T-cell (primary cell): ENCODE results near the gene FDX2. TPM values are rescaled to one million over a fixed set of nuclear protein-coding genes. Genes with fewer than 3 reads are reported as not detected.

ENCODE experiments used
- ATAC-seq, 4 experiments: fragments of 200-7000 bp in 3 of 4; fragments of 150-1000 bp in 1 of 4; cut with Tn5 transposase; replicated peaks in 1 of 4; 1 replicate in 3 of 4; 2 replicates in 1 of 4; pipeline ENCODE4 v1.10.0; 2021; ENCODE audit warnings: moderate library complexity in 3 of 4, mild to moderate bottlenecking in 2 of 4, moderate number of reproducible peaks in 1 of 4
- CTCF ChIA-PET, 2 donors: fragments of 300-600 bp; sonication (Branson Sonifier 250); formaldehyde crosslinking; loops; one replicate each; lab custom pipeline; 2022; ENCODE audit warnings: antibody characterized with exemption in 2 of 2; lab: Charles Lee
- POLR2A ChIA-PET, 2 donors: fragments of 300-600 bp; sonication (Branson Sonifier 250); formaldehyde crosslinking; loops; one replicate each; lab custom pipeline; 2022; ENCODE audit warnings: antibody characterized with exemption in 2 of 2; lab: Charles Lee
- DNase-seq, 35 experiments: peaks; one replicate each; pipeline versions ENCODE4 v3.0.0 to v3.0.0-alpha.2; 2013 to 2023
- H3K27ac ChIP-seq: one replicate; pipeline ENCODE4 v1.5.1; 2013; ENCODE audit warnings: low read length
- H3K27me3 ChIP-seq, 2 experiments: replicated peaks in 1 of 2; 1 replicate in 1 of 2; 2 replicates in 1 of 2; pipeline versions ENCODE4 v1.6.1 to v1.7.0; 2013; ENCODE audit warnings: low read length in 1 of 2, mixed read lengths in 1 of 2; ENCODE audit not compliant: control insufficient read depth in 2 of 2, insufficient read depth in 2 of 2; ENCODE audit errors: extremely low read depth in 1 of 2
- H3K36me3 ChIP-seq, 2 donors: 1 replicate in 1 of 2; 2 replicates in 1 of 2; pipeline versions ENCODE4 v1.6.1 to v1.7.0; 2013; ENCODE audit warnings: low read length in 1 of 2; ENCODE audit not compliant: control insufficient read depth in 2 of 2, insufficient read depth in 1 of 2; ENCODE audit errors: extremely low read depth in 1 of 2
- H3K4me1 ChIP-seq, 2 experiments: 1 replicate in 1 of 2; 2 replicates in 1 of 2; pipeline versions ENCODE4 v1.6.1 to v1.7.0; 2013; ENCODE audit warnings: low read length in 2 of 2, mixed read lengths in 1 of 2; ENCODE audit not compliant: insufficient read depth in 2 of 2, control insufficient read depth in 1 of 2; ENCODE audit errors: extremely low read depth in 1 of 2
- H3K4me3 ChIP-seq, 2 donors: 1 replicate in 1 of 2; 2 replicates in 1 of 2; pipeline versions ENCODE4 v1.5.1 to v1.7.0; 2013; ENCODE audit warnings: mild to moderate bottlenecking in 2 of 2, low read length in 1 of 2, moderate library complexity in 1 of 2; ENCODE audit not compliant: control insufficient read depth in 1 of 2; ENCODE audit errors: extremely low read depth in 1 of 2
- H3K9me3 ChIP-seq: 2 replicates; pipeline ENCODE4 v1.7.0; 2013
- H3K27ac Mint-ChIP-seq, 2 donors: one replicate each; pipeline ENCODE4 v1.8.0; 2020 to 2021; ENCODE audit warnings: mild to moderate bottlenecking in 2 of 2, mixed read lengths in 2 of 2
- H3K27me3 Mint-ChIP-seq, 2 donors: one replicate each; pipeline ENCODE4 v1.8.0; 2021 to 2022; ENCODE audit warnings: mixed read lengths in 2 of 2
- H3K36me3 Mint-ChIP-seq: one replicate; pipeline ENCODE4 v1.8.0; 2021; ENCODE audit warnings: mixed read lengths
- H3K4me1 Mint-ChIP-seq, 3 donors: one replicate each; pipeline ENCODE4 v1.8.0; 2020 to 2022; ENCODE audit warnings: mixed read lengths in 3 of 3, mild to moderate bottlenecking in 1 of 3
- H3K4me3 Mint-ChIP-seq, 3 donors: one replicate each; pipeline ENCODE4 v1.8.0; 2020 to 2022; ENCODE audit warnings: mild to moderate bottlenecking in 3 of 3, mixed read lengths in 3 of 3, moderate library complexity in 3 of 3
- H3K9me3 Mint-ChIP-seq, 3 donors: one replicate each; pipeline ENCODE4 v1.8.0; 2020 to 2022; ENCODE audit warnings: mixed read lengths in 3 of 3
- WGBS: methylation state at CpG from one replicate; pipeline ENCODE4 v1.1.5; 2013; ENCODE audit warnings: missing lambda C conversion rate; ENCODE audit not compliant: insufficient coverage; 5-methylcytosine and 5-hydroxymethylcytosine counted together
- total RNA-seq, 35 experiments: library from RNA in 6 of 35; stranded (reverse) in 6 of 35; fragments of 120-200 nt in 1 of 35; gene quantifications; one replicate each; pipeline versions ENCODE4 v1.2.1 to v1.2.4 and lab custom pipeline; 2013 to 2026

FDX2 gene
- total RNA-seq, 5 donors from 2014 or later (not counting 1 experiment from before 2014, with no cell fraction given), result 5.7 to 16.8 (median 11.4) TPM

GRCh38 chr19:10327793-10328192, 12.0 kb upstream of the FDX2 start:
- Mint-ChIP-seq H3K27me3 (no peaks in the 10 kb centered on the region), H3K36me3 (peaks cover 9% of the 10 kb centered on the region), H3K4me1 (peaks cover 10 to 17% (median 14%) of the 10 kb centered on the region in 3 donors), H3K4me3 (no peak overlapping the region), H3K27ac (no peak overlapping the region), H3K9me3 (no peaks in the 10 kb centered on the region)
- no peak for ATAC-seq
- Histone ChIP-seq H3K9me3 (no peaks in the 10 kb centered on the region), H3K4me3 (no peak overlapping the region), H3K4me1 (peaks cover 7 to 18% of the 10 kb centered on the region in 2 experiments), H3K27ac (no peak overlapping the region), H3K27me3 (no peaks in the 10 kb centered on the region), H3K36me3 (peaks cover 34 to 71% of the 10 kb centered on the region in 2 donors)
- 100% methylated on average over 4 of the region's 7 CpGs for WGBS
- DNase-seq, result no peak
- CTCF ChIA-PET, result no interaction called here
- POLR2A ChIA-PET, result no interaction called here

GRCh38 chr19:10325732-10326131, 9.9 kb upstream of the FDX2 start:
- 96% methylated on average over 4 of the region's 8 CpGs for WGBS
- Histone ChIP-seq H3K36me3 (peaks cover 45 to 91% of the 10 kb centered on the region in 2 donors), H3K27me3 (no peaks in the 10 kb centered on the region), H3K4me1 (peaks cover 0 to 2% of the 10 kb centered on the region in 2 experiments), H3K9me3 (no peaks in the 10 kb centered on the region), H3K27ac (no peak overlapping the region), H3K4me3 (no peak overlapping the region)
- Mint-ChIP-seq H3K4me3 (no peak overlapping the region), H3K36me3 (peaks cover 18% of the 10 kb centered on the region), H3K9me3 (no peaks in the 10 kb centered on the region), H3K27me3 (no peaks in the 10 kb centered on the region), H3K27ac (no peak overlapping the region), H3K4me1 (peaks cover 0 to 5% (median 2%) of the 10 kb centered on the region in 3 donors)
- ChIA-PET CTCF (no interaction called here), POLR2A (no interaction called here)
- no peak for ATAC-seq
- DNase-seq, result no peak

- Mint-ChIP-seq H3K4me3 (no peak overlapping the region), H3K36me3 (peaks cover 22% of the 10 kb centered on the region), H3K4me1 (no peaks in the 10 kb centered on the region), H3K27me3 (no peaks in the 10 kb centered on the region), H3K9me3 (no peaks in the 10 kb centered on the region), H3K27ac (no peak overlapping the region)
- POLR2A ChIA-PET, result no interaction called here
- CTCF ChIA-PET, result interaction anchor here in 1 of 2 donors (0.8 kb wide), 1 partner anchor 15 kb away, joined by 3 read pairs; no protein-coding TSS in a partner anchor
- 97% methylated on average over 12 of the region's 19 CpGs for WGBS
- ATAC-seq (no peak), DNase-seq (no peak)
- H3K4me1 ChIP-seq, result no peaks in the 10 kb centered on the region
- peaks cover 40 to 83% of the 10 kb centered on the region in 2 donors for H3K36me3 ChIP-seq
- no peak overlapping the region for H3K27ac ChIP-seq
- no peaks in the 10 kb centered on the region for H3K27me3 ChIP-seq
- no peak overlapping the region for H3K4me3 ChIP-seq
- no peaks in the 10 kb centered on the region for H3K9me3 ChIP-seq
Observed at GRCh38 chr19:10321874-10322835, 6.3 kb upstream of the FDX2 start.

DNA sequence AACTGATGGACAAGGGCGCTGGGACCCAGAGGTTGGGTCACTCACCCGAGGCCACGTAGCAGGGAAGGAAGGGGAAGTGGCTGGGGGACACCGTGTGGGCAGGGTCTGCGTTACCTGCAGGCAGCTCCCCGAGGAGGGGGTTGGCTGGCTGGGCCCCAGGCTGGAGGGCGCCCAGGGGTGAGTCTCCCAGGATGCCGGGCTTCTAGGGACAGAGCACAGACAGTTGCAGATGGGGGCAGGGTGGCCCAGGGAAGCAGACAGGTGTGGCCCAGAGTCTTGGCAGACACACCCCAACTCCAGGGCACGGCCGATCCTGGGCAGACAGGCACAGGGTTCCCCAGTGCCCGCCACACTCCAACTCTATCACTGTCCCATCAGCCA, 5.6 kb upstream of the FDX2 start:
- peaks cover 39 to 82% of the 10 kb centered on the region in 2 donors for H3K36me3 ChIP-seq
- no peak overlapping the region for H3K4me3 ChIP-seq
- H3K4me1 ChIP-seq, result peaks cover 0 to 2% of the 10 kb centered on the region in 2 experiments
- peaks cover 22% of the 10 kb centered on the region for H3K36me3 Mint-ChIP-seq
- no peak overlapping the region for H3K27ac ChIP-seq
- no peaks in the 10 kb centered on the region for H3K9me3 Mint-ChIP-seq
- ATAC-seq (no peak), DNase-seq (no peak)
- POLR2A ChIA-PET, result no interaction called here
- CTCF ChIA-PET, result interaction anchor here in 1 of 2 donors (0.8 kb wide), 1 partner anchor 14 kb away, joined by 3 read pairs; no protein-coding TSS in a partner anchor
- no peak overlapping the region for H3K4me3 Mint-ChIP-seq
- H3K9me3 ChIP-seq, result no peaks in the 10 kb centered on the region
- H3K27me3 ChIP-seq, result no peaks in the 10 kb centered on the region
- H3K27me3 Mint-ChIP-seq, result no peaks in the 10 kb centered on the region
- H3K4me1 Mint-ChIP-seq, result peaks cover 0 to 1% (median 0%) of the 10 kb centered on the region in 3 donors
- 98% methylated on average over 9 of the region's 11 CpGs for WGBS
- H3K27ac Mint-ChIP-seq, result no peak overlapping the region

GRCh38 chr19:10320602-10321416, 5.0 kb upstream of the FDX2 start:
- Histone ChIP-seq H3K9me3 (no peaks in the 10 kb centered on the region), H3K4me3 (no peak overlapping the region), H3K4me1 (peaks cover 0 to 8% of the 10 kb centered on the region in 2 experiments), H3K36me3 (peaks cover 36 to 76% of the 10 kb centered on the region in 2 donors), H3K27ac (no peak overlapping the region), H3K27me3 (no peaks in the 10 kb centered on the region)
- DNase-seq (no peak), ATAC-seq (no peak)
- ChIA-PET POLR2A (no interaction called here), CTCF (interaction anchor here in 1 of 2 donors (0.8 kb wide), 1 partner anchor 14 kb away, joined by 3 read pairs; no protein-coding TSS in a partner anchor)
- no peak overlapping the region for H3K27ac Mint-ChIP-seq
- no peaks in the 10 kb centered on the region for H3K27me3 Mint-ChIP-seq
- WGBS, result 98% methylated on average over 16 of the region's 32 CpGs
- H3K4me3 Mint-ChIP-seq, result no peak overlapping the region
- peaks cover 24% of the 10 kb centered on the region for H3K36me3 Mint-ChIP-seq
- H3K9me3 Mint-ChIP-seq, result no peaks in the 10 kb centered on the region
- H3K4me1 Mint-ChIP-seq, result peaks cover 5 to 7% (median 5%) of the 10 kb centered on the region in 3 donors
